ENCODE measurements around the gene GALNT9. TPM values are rescaled to one million over a fixed set of nuclear protein-coding genes. Genes with fewer than 3 reads are reported as not detected.

The GALNT9 gene
- total and polyA plus RNA-seq, 7 donors, result 0.28 to 5.0 (median 2.8) TPM; not detected in 2

GRCh38 chr12:132265056-132265800 is 64.2 kb downstream of the GALNT9 start:
- no peak for DNase-seq
- Histone ChIP-seq H3K4me1 (no peaks in the 10 kb centered on the region), H3K36me3 (no peaks in the 10 kb centered on the region), H3K27me3 (peaks cover 0 to 22% (median 0%) of the 10 kb centered on the region in 3 donors), H3K4me3 (no peak overlapping the region), H3K9me3 (no peaks in the 10 kb centered on the region), H3K27ac (no peak overlapping the region)
- WGBS, 2 donors, result 91 to 92% methylated on average over 25 of the region's 25 CpGs
- intact Hi-C loops (cut with DNase I), result no loop called here
- no peak for TF ChIP-seq POLR2AphosphoS5 (IDR thresholded peaks at IDR 0.05)
- TF ChIP-seq EP300 (IDR thresholded peaks at IDR 0.05), result no peak
- TF ChIP-seq CTCF (IDR thresholded peaks at IDR 0.05), result no peak
- TF ChIP-seq POLR2A (IDR thresholded peaks at IDR 0.05), result no peak

- Histone ChIP-seq H3K4me3 (no peak overlapping the region), H3K27me3 (peaks cover 0 to 20% (median 0%) of the 10 kb centered on the region in 3 donors)
- TF ChIP-seq POLR2A (IDR thresholded peaks at IDR 0.05), result no peak
- TF ChIP-seq EP300 (IDR thresholded peaks at IDR 0.05), result no peak
- no peak for TF ChIP-seq POLR2AphosphoS5 (IDR thresholded peaks at IDR 0.05)
- no peak for TF ChIP-seq CTCF (IDR thresholded peaks at IDR 0.05)
Observed at GRCh38 chr12:132264086-132265010, 65.0 kb downstream of the GALNT9 start.

GRCh38 chr12:132263451-132264049 is 65.8 kb downstream of the GALNT9 start:
- no peak overlapping the region for H3K27ac ChIP-seq
- H3K4me3 ChIP-seq, result no peak overlapping the region
- no peaks in the 10 kb centered on the region for H3K36me3 ChIP-seq
- intact Hi-C loops (cut with DNase I), result no loop called here
- H3K9me3 ChIP-seq, result no peaks in the 10 kb centered on the region
- no peak for DNase-seq
- 53 to 65% methylated on average over 19 of the region's 19 CpGs for WGBS, 2 donors
- no peak for TF ChIP-seq POLR2AphosphoS5 (IDR thresholded peaks at IDR 0.05)
- no peak for TF ChIP-seq POLR2A (IDR thresholded peaks at IDR 0.05)
- TF ChIP-seq CTCF (IDR thresholded peaks at IDR 0.05), result no peak
- no peak for TF ChIP-seq EP300 (IDR thresholded peaks at IDR 0.05)
- H3K4me1 ChIP-seq, result no peaks in the 10 kb centered on the region
- peaks cover 0 to 13% (median 0%) of the 10 kb centered on the region in 3 donors for H3K27me3 ChIP-seq

More at GRCh38 chr12:132264086-132265010, 65.0 kb downstream of the GALNT9 start:
- no peaks in the 10 kb centered on the region for H3K36me3 ChIP-seq
- 87% methylated on average over 49 of the region's 49 CpGs for WGBS, 2 donors
- no peak overlapping the region for H3K27ac ChIP-seq
- H3K4me1 ChIP-seq, result no peaks in the 10 kb centered on the region
- intact Hi-C loops (cut with DNase I), result no loop called here
- DNase-seq, result no peak
- H3K9me3 ChIP-seq, result no peaks in the 10 kb centered on the region

- no peak for DNase-seq
- no peak overlapping the region for H3K27ac ChIP-seq
- no peak for TF ChIP-seq POLR2A (IDR thresholded peaks at IDR 0.05)
- no peak for TF ChIP-seq POLR2AphosphoS5 (IDR thresholded peaks at IDR 0.05)
- no peak for TF ChIP-seq EP300 (IDR thresholded peaks at IDR 0.05)
- no peak overlapping the region for H3K4me3 ChIP-seq
- H3K27me3 ChIP-seq, result peaks cover 0 to 11% (median 0%) of the 10 kb centered on the region in 3 donors
- WGBS, 2 donors, result 71 to 84% methylated on average over 8 of the region's 8 CpGs
- no peaks in the 10 kb centered on the region for H3K4me1 ChIP-seq
- H3K36me3 ChIP-seq, result no peaks in the 10 kb centered on the region
- intact Hi-C loops (cut with DNase I), result no loop called here
- H3K9me3 ChIP-seq, result no peaks in the 10 kb centered on the region
Observed at GRCh38 chr12:132263061-132263360, 66.4 kb downstream of the GALNT9 start.

All from sigmoid colon (tissue), 7 donors.